Tibial artery (tissue), 4 donors: ENCODE results near the gene KLHL40.
A peak's percentile ranks its signal among the peaks of the same experiment; 100 is the strongest.
"Not testable (repeated sequence)": the region's sequence is repeated elsewhere in the genome, so short reads cannot be mapped to it uniquely, and the experiment has no call there.

Experiments
- DNase-seq, 2 donors: peaks; one replicate each; pipeline ENCODE4 v3.0.0-alpha.2; 2019
- H3K27ac ChIP-seq, 2 donors: fragments of 200-600 bp; sonication (generic) in 1 of 2; 1 replicate in 1 of 2; 2 replicates in 1 of 2; pipeline ENCODE4 v1.5.1; 2018 to 2019; ENCODE audit warnings: mild to moderate bottlenecking in 1 of 2
- H3K27me3 ChIP-seq, 2 donors: fragments of 200-600 bp; sonication (generic) in 1 of 2; one replicate each; pipeline versions ENCODE4 v1.5.1 to v1.6.0; 2016 to 2019
- H3K36me3 ChIP-seq, 3 donors: fragments of 200-600 bp; sonication (generic) in 2 of 3; one replicate each; pipeline ENCODE4 v1.5.1; 2016 to 2019; ENCODE audit warnings: mild to moderate bottlenecking in 2 of 3
- H3K4me1 ChIP-seq, 4 donors: fragments of 200-600 bp; sonication (generic) in 2 of 4; 1 replicate in 3 of 4; 2 replicates in 1 of 4; pipeline ENCODE4 v1.5.1; 2016 to 2019
- H3K4me3 ChIP-seq, 2 donors: fragments of 200-600 bp; sonication (generic) in 1 of 2; 1 replicate in 1 of 2; 2 replicates in 1 of 2; pipeline ENCODE4 v1.5.1; 2018 to 2019; ENCODE audit warnings: mild to moderate bottlenecking in 2 of 2
- H3K9me3 ChIP-seq, 3 donors: fragments of 200-600 bp; sonication (generic) in 1 of 3; one replicate each; pipeline ENCODE4 v1.5.1; 2016 to 2019
- CTCF ChIP-seq, 2 experiments: fragments of 200-600 bp in 1 of 2; fragments of 450-650 bp in 1 of 2; IDR thresholded peaks; one replicate each; pipeline ENCODE4 v1.5.1; 2017 to 2019; ENCODE audit warnings: antibody characterized with exemption in 2 of 2, mild to moderate bottlenecking in 1 of 2, moderate library complexity in 1 of 2
- intact Hi-C: fragments of 100-400 bp; cut with DNase I; formaldehyde crosslinking; loops from one replicate; pipeline ENCODE4 v1.15.0; 2023; ENCODE audit warnings: low total_unique reads

The KLHL40 gene

GRCh38 chr3:42721690-42722089 lies 36.4 kb downstream of the KLHL40 start:
- intact Hi-C loops: no loop called here
- no peaks in the 10 kb centered on the region for H3K9me3 ChIP-seq
- H3K4me3 ChIP-seq: no peak overlapping the region
- H3K36me3 ChIP-seq: no peaks in the 10 kb centered on the region
- DNase-seq: peak; percentile 41 to 73
- no peaks in the 10 kb centered on the region for H3K27me3 ChIP-seq
- no peak for TF ChIP-seq CTCF (IDR thresholded peaks at IDR 0.05)
- H3K27ac ChIP-seq: peak overlapping the region; percentile 70 to 71
- peaks cover 0 to 22% (median 5%) of the 10 kb centered on the region in 4 donors for H3K4me1 ChIP-seq

- intact Hi-C loops, H3K36me3 ChIP-seq, H3K4me3 ChIP-seq, H3K27me3 ChIP-seq, DNase-seq, H3K9me3 ChIP-seq: not testable (repeated sequence)
- peak overlapping the region; percentile 70 to 71 for H3K27ac ChIP-seq
- H3K4me1 ChIP-seq: peaks cover 0 to 22% (median 5%) of the 10 kb centered on the region in 4 donors
These were observed 37.1 kb downstream of the KLHL40 start for GRCh38 chr3:42722442-42722841.

GRCh38 chr3:42723219-42723618 lies 37.9 kb downstream of the KLHL40 start:
- intact Hi-C loops: no loop called here
- Histone ChIP-seq H3K27ac (no peak overlapping the region), H3K27me3 (no peaks in the 10 kb centered on the region), H3K9me3 (no peaks in the 10 kb centered on the region), H3K36me3 (no peaks in the 10 kb centered on the region), H3K4me1 (peaks cover 0 to 22% (median 7%) of the 10 kb centered on the region in 4 donors), H3K4me3 (no peak overlapping the region)
- TF ChIP-seq CTCF (IDR thresholded peaks at IDR 0.05): no peak
- no peak for DNase-seq

- intact Hi-C loops: no loop called here
- TF ChIP-seq CTCF (IDR thresholded peaks at IDR 0.05): no peak
- no peak overlapping the region for H3K4me3 ChIP-seq
- H3K9me3 ChIP-seq: no peaks in the 10 kb centered on the region
- no peaks in the 10 kb centered on the region for H3K36me3 ChIP-seq
- H3K4me1 ChIP-seq: peaks cover 0 to 33% (median 18%) of the 10 kb centered on the region in 4 donors
- H3K27ac ChIP-seq: no peak overlapping the region
- DNase-seq: no peak
- H3K27me3 ChIP-seq: no peaks in the 10 kb centered on the region
These were observed 40.1 kb downstream of the KLHL40 start for GRCh38 chr3:42725454-42725853.

GRCh38 chr3:42728056-42728455 lies 42.7 kb downstream of the KLHL40 start:
- intact Hi-C loops: no loop called here
- Histone ChIP-seq H3K36me3 (no peaks in the 10 kb centered on the region), H3K27ac (no peak overlapping the region), H3K27me3 (no peaks in the 10 kb centered on the region), H3K9me3 (no peaks in the 10 kb centered on the region), H3K4me3 (no peak overlapping the region), H3K4me1 (peaks cover 0 to 15% (median 13%) of the 10 kb centered on the region in 4 donors)
- peak; percentile 24 to 58 for DNase-seq
- no peak for TF ChIP-seq CTCF (IDR thresholded peaks at IDR 0.05)

- intact Hi-C loops: no loop called here
- H3K27me3 ChIP-seq: no peaks in the 10 kb centered on the region
- H3K4me1 ChIP-seq: peaks cover 0 to 15% (median 13%) of the 10 kb centered on the region in 4 donors
- no peaks in the 10 kb centered on the region for H3K36me3 ChIP-seq
- no peaks in the 10 kb centered on the region for H3K9me3 ChIP-seq
- no peak overlapping the region for H3K27ac ChIP-seq
- no peak for TF ChIP-seq CTCF (IDR thresholded peaks at IDR 0.05)
- peak in 1 of 2 donors; percentile 18 for DNase-seq
- H3K4me3 ChIP-seq: no peak overlapping the region
These were observed 43.5 kb downstream of the KLHL40 start for GRCh38 chr3:42728668-42729364.
